Tibial nerve (tissue), 4 donors: Measurements from ENCODE around the gene NDUFB3. TPM values are rescaled to one million over a fixed set of nuclear protein-coding genes. Genes with fewer than 3 reads are reported as not detected.
A peak's percentile ranks its signal among the peaks of the same experiment; 100 is the strongest.
"Not testable (repeated sequence)": the region's sequence is repeated elsewhere in the genome, so short reads cannot be mapped to it uniquely, and the experiment has no call there.

Experiments
- DNase-seq, 2 donors: peaks; one replicate each; pipeline ENCODE4 v3.0.0-alpha.2; 2019; ENCODE audit warnings: low spot score in 2 of 2
- H3K27ac ChIP-seq, 4 donors: fragments of 200-600 bp; sonication (generic) in 3 of 4; one replicate each; pipeline ENCODE4 v1.5.1; 2017 to 2019; ENCODE audit warnings: mild to moderate bottlenecking in 1 of 4
- H3K27me3 ChIP-seq, 2 donors: fragments of 200-600 bp; sonication (generic) in 1 of 2; one replicate each; pipeline versions ENCODE4 v1.5.1 to v1.6.0; 2017 to 2019
- H3K36me3 ChIP-seq, 3 donors: fragments of 200-600 bp; sonication (generic); one replicate each; pipeline ENCODE4 v1.5.1; 2018 to 2019
- H3K4me1 ChIP-seq, 4 donors: fragments of 200-600 bp; sonication (generic) in 3 of 4; one replicate each; pipeline ENCODE4 v1.5.1; 2017 to 2019
- H3K4me3 ChIP-seq, 4 donors: fragments of 200-600 bp; sonication (generic) in 3 of 4; one replicate each; pipeline ENCODE4 v1.5.1; 2017 to 2019; ENCODE audit warnings: mild to moderate bottlenecking in 1 of 4, moderate library complexity in 1 of 4
- H3K9me3 ChIP-seq, 4 donors: fragments of 200-600 bp; sonication (generic) in 3 of 4; one replicate each; pipeline ENCODE4 v1.5.1; 2017 to 2019
- CTCF ChIP-seq, 5 experiments: fragments of 200-600 bp in 3 of 5; fragments of 450-650 bp in 2 of 5; sonication (generic) in 3 of 5; IDR thresholded peaks; one replicate each; pipeline ENCODE4 v1.5.1; 2016 to 2019; ENCODE audit warnings: antibody characterized with exemption in 5 of 5, mild to moderate bottlenecking in 3 of 5, moderate library complexity in 2 of 5
- EP300 ChIP-seq, 2 donors: sonication (generic); formaldehyde crosslinking; IDR thresholded peaks; one replicate each; pipeline ENCODE4 v1.6.1; 2017; ENCODE audit warnings: antibody characterized with exemption in 2 of 2, mild to moderate bottlenecking in 1 of 2
- POLR2A ChIP-seq, 2 donors: fragments of 450-650 bp; IDR thresholded peaks; one replicate each; pipeline ENCODE4 v1.6.1; 2017; ENCODE audit warnings: antibody characterized with exemption in 2 of 2, mild to moderate bottlenecking in 2 of 2, moderate library complexity in 2 of 2
- WGBS, 2 donors: methylation state at CpG; one replicate each; pipeline ENCODE4 v1.1.5; 2018; 5-methylcytosine and 5-hydroxymethylcytosine counted together
- total RNA-seq, 4 donors: library from RNA; depleted of rRNA; stranded (reverse); fragments of >200 nt; gene quantifications; one replicate each; pipeline ENCODE4 v1.1.0, GENCODE V29; 2016

NDUFB3 gene
- total RNA-seq, 4 donors from 2014 or later = 30.8 to 55.7 (median 52.1) TPM

GRCh38 chr2:201116959-201117734, 45.3 kb downstream of the NDUFB3 start:
- Histone ChIP-seq H3K4me3 (peak overlapping the region; percentile 82 to 95 (median 86)), H3K27me3 (no peaks in the 10 kb centered on the region), H3K36me3 (peaks cover 0 to 7% (median 0%) of the 10 kb centered on the region in 3 donors), H3K27ac (peak overlapping the region; percentile 96 to 100 (median 99)), H3K9me3 (no peaks in the 10 kb centered on the region), H3K4me1 (peaks cover 0 to 53% (median 15%) of the 10 kb centered on the region in 4 donors)
- DNase-seq = peak; percentile 76 to 86
- WGBS, 2 donors = 2 to 3% methylated on average over 22 of the region's 22 CpGs
- TF ChIP-seq CTCF (IDR thresholded peaks at IDR 0.05) (peak; percentile 6 to 63 (median 24)), POLR2A (IDR thresholded peaks at IDR 0.05) (peak in 1 of 2 donors; percentile 7), EP300 (IDR thresholded peaks at IDR 0.05) (peak; percentile 46 to 86)

GRCh38 chr2:201117735-201118094, 45.9 kb downstream of the NDUFB3 start:
- peak overlapping the region; percentile 82 to 95 (median 86) for H3K4me3 ChIP-seq
- H3K27ac ChIP-seq = peak overlapping the region; percentile 96 to 100 (median 99)
- 29% methylated on average over 13 of the region's 13 CpGs for WGBS, 2 donors
- H3K4me1 ChIP-seq = peaks cover 0 to 59% (median 19%) of the 10 kb centered on the region in 4 donors
- not testable (repeated sequence) for H3K9me3 ChIP-seq, H3K36me3 ChIP-seq, DNase-seq, H3K27me3 ChIP-seq

- Histone ChIP-seq H3K9me3 (no peaks in the 10 kb centered on the region), H3K27me3 (no peaks in the 10 kb centered on the region), H3K36me3 (peaks cover 0 to under 1% (median 0%) of the 10 kb centered on the region in 3 donors), H3K4me1 (peaks cover 0 to 59% (median 26%) of the 10 kb centered on the region in 4 donors), H3K4me3 (peak overlapping the region; percentile 82 to 95 (median 86)), H3K27ac (peak overlapping the region; percentile 96 to 100 (median 99))
- TF ChIP-seq EP300 (IDR thresholded peaks at IDR 0.05) (peak in 1 of 2 donors; percentile 78), POLR2A (IDR thresholded peaks at IDR 0.05) (peak; percentile 39 to 61), CTCF (IDR thresholded peaks at IDR 0.05) (peak; percentile 25 to 73 (median 59))
- 1% methylated on average over 42 to 45 of the region's 48 CpGs for WGBS, 2 donors
- peak; percentile 84 to 91 for DNase-seq
Measured at GRCh38 chr2:201118121-201118960, 46.5 kb downstream of the NDUFB3 start.

DNA sequence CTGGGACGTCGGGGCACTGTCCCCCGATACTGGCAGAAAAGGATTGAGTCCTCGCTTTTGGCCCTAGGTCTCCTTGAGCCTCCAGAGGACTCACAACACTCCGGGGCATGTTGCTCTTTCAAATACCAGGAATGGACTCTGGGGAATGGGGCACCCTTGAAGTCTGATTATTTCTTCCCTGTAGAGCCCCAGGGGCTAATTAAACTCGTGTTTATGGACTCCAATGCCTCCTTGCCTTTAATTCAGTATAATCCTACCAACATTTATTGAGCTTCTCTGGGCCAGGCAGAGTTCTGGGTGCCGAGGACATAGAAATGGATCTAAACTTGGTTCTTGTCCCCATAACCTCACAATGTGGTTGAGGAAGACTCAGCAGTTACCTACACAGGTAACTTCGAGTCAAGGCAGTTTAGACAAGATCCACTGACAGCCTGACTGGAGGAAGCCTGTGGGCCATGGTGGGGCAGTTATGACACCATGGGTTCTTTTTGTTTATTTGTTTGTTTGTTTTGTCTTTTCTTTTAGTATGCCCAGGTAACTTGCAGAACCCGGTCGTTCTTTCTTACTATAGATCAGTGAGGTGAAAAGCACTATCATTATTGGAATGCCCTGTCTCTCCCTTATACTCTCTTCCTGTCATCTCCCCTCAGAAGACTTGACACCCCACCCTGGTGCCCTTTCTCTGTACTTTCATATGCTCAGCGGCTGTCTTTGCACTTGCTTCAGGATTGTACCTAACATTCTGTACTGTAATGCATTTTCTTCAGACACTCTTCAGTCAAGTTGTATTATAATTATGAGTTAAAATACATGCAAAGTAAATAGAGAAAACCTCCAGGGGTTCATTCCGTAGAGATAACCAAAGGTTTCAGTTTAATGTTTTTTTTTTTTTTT, 47.4 kb downstream of the NDUFB3 start:
- Histone ChIP-seq H3K27ac (peak overlapping the region; percentile 96 to 100 (median 99)), H3K4me3 (peak overlapping the region; percentile 82 to 95 (median 86)), H3K27me3 (no peaks in the 10 kb centered on the region), H3K4me1 (peaks cover 0 to 63% (median 34%) of the 10 kb centered on the region in 4 donors), H3K36me3 (no peaks in the 10 kb centered on the region), H3K9me3 (no peaks in the 10 kb centered on the region)
- no peak for DNase-seq
- TF ChIP-seq EP300 (IDR thresholded peaks at IDR 0.05) (no peak), CTCF (IDR thresholded peaks at IDR 0.05) (no peak), POLR2A (IDR thresholded peaks at IDR 0.05) (no peak)
- WGBS, 2 donors = 15 to 16% methylated on average over 12 of the region's 12 CpGs

- Histone ChIP-seq H3K36me3 (no peaks in the 10 kb centered on the region), H3K27me3 (no peaks in the 10 kb centered on the region), H3K27ac (peak overlapping the region; percentile 20 to 100 (median 92)), H3K9me3 (no peaks in the 10 kb centered on the region), H3K4me3 (peak overlapping the region in 1 of 4 donors; percentile 82), H3K4me1 (peaks cover 0 to 83% (median 65%) of the 10 kb centered on the region in 4 donors)
- DNase-seq = no peak
- 95 to 100% methylated on average over 1 of the region's 1 CpG for WGBS, 2 donors
- TF ChIP-seq EP300 (IDR thresholded peaks at IDR 0.05) = no peak
Measured at GRCh38 chr2:201122276-201122675, 50.5 kb downstream of the NDUFB3 start.
